Liver (tissue), 9 donors: ENCODE results near the gene MFNG. TPM values are rescaled to one million over a fixed set of nuclear protein-coding genes. Genes with fewer than 3 reads are reported as not detected.

Experiments used
- DNase-seq: peaks from one replicate; pipeline ENCODE4 v3.0.0-alpha.2; 2017; ENCODE audit warnings: low spot score
- H3K27ac ChIP-seq, 2 donors: one replicate each; pipeline ENCODE4 v1.7.0; 2013; ENCODE audit warnings: inconsistent platforms in 2 of 2, low read length in 2 of 2, control low read depth in 1 of 2, low read depth in 1 of 2, mild to moderate bottlenecking in 1 of 2
- H3K27me3 ChIP-seq, 4 donors: one replicate each; pipeline versions ENCODE4 v1.6.1 to v1.7.0; 2013; ENCODE audit warnings: low read length in 3 of 4, inconsistent platforms in 1 of 4, mild to moderate bottlenecking in 1 of 4, moderate library complexity in 1 of 4; ENCODE audit not compliant: control insufficient read depth in 4 of 4, insufficient read depth in 4 of 4
- H3K36me3 ChIP-seq, 4 donors: one replicate each; pipeline versions ENCODE4 v1.6.1 to v1.7.0; 2013; ENCODE audit warnings: low read length in 3 of 4, mild to moderate bottlenecking in 3 of 4, low read depth in 1 of 4, moderate library complexity in 1 of 4; ENCODE audit not compliant: control insufficient read depth in 4 of 4, insufficient read depth in 3 of 4
- H3K4me1 ChIP-seq, 4 donors: one replicate each; pipeline versions ENCODE4 v1.6.1 to v1.7.0; 2013; ENCODE audit warnings: low read length in 3 of 4, mild to moderate bottlenecking in 3 of 4, moderate library complexity in 1 of 4; ENCODE audit not compliant: control insufficient read depth in 4 of 4, insufficient read depth in 4 of 4
- H3K4me3 ChIP-seq, 3 donors: one replicate each; pipeline versions ENCODE4 v1.6.1 to v1.7.0; 2013; ENCODE audit warnings: low read length in 3 of 3, control low read depth in 1 of 3, low read depth in 1 of 3, mild to moderate bottlenecking in 1 of 3
- H3K9ac ChIP-seq, 2 donors: one replicate each; pipeline ENCODE4 v1.7.0; 2013; ENCODE audit warnings: low read length in 2 of 2, mild to moderate bottlenecking in 2 of 2, moderate library complexity in 2 of 2, control low read depth in 1 of 2, low read depth in 1 of 2
- H3K9me3 ChIP-seq, 4 donors: one replicate each; pipeline versions ENCODE4 v1.6.1 to v1.7.0; 2013; ENCODE audit warnings: low read length in 3 of 4; ENCODE audit not compliant: control insufficient read depth in 4 of 4
- CTCF ChIP-seq: fragments of 150-350 bp; IDR thresholded peaks from 2 replicates; pipeline ENCODE4 v1.5.1; 2017; ENCODE audit warnings: improper control_type of control experiment, low read depth, low read length; ENCODE audit not compliant: missing input control
- EGR1 ChIP-seq, 2 donors: IDR thresholded peaks; 2 replicates each; pipeline ENCODE4 v1.6.1; 2016 to 2018; ENCODE audit warnings: antibody characterized with exemption in 2 of 2, low read depth in 2 of 2
- FOXA1 ChIP-seq: IDR thresholded peaks from 2 replicates; pipeline ENCODE4 v1.6.1; 2016; ENCODE audit warnings: antibody characterized with exemption
- FOXA2 ChIP-seq: IDR thresholded peaks from 2 replicates; pipeline ENCODE4 v1.6.1; 2016; ENCODE audit warnings: antibody characterized with exemption
- GABPA ChIP-seq, 2 donors: IDR thresholded peaks in 1 of 2; conservative IDR thresholded peaks in 1 of 2; 2 replicates each; pipeline ENCODE4 v1.6.1; 2016; ENCODE audit warnings: antibody characterized with exemption in 2 of 2, mild to moderate bottlenecking in 1 of 2, moderate library complexity in 1 of 2
- HNF4A ChIP-seq, 2 donors: conservative IDR thresholded peaks; 2 replicates each; pipeline ENCODE4 v1.6.1; 2016; ENCODE audit warnings: antibody characterized with exemption in 2 of 2, mild to moderate bottlenecking in 2 of 2
- HNF4G ChIP-seq: IDR thresholded peaks from 2 replicates; pipeline ENCODE4 v1.6.1; 2016; ENCODE audit warnings: antibody characterized with exemption
- MAX ChIP-seq: IDR thresholded peaks from 2 replicates; pipeline ENCODE4 v1.6.1; 2016; ENCODE audit warnings: antibody characterized with exemption
- NR2F2 ChIP-seq: IDR thresholded peaks from 2 replicates; pipeline ENCODE4 v1.6.1; 2016; ENCODE audit warnings: antibody characterized with exemption
- RAD21 ChIP-seq, 2 donors: IDR thresholded peaks; 2 replicates each; pipeline ENCODE4 v1.6.1; 2016; ENCODE audit warnings: antibody characterized with exemption in 2 of 2, mild to moderate bottlenecking in 2 of 2
- REST ChIP-seq: IDR thresholded peaks from 2 replicates; pipeline ENCODE4 v1.6.1; 2016; ENCODE audit warnings: antibody characterized with exemption, mild to moderate bottlenecking
- RXRA ChIP-seq, 2 donors: IDR thresholded peaks; 2 replicates each; pipeline ENCODE4 v1.6.1; 2017 to 2018; ENCODE audit warnings: antibody characterized with exemption in 2 of 2, mild to moderate bottlenecking in 1 of 2
- TAF1 ChIP-seq: conservative IDR thresholded peaks from 2 replicates; pipeline ENCODE4 v1.6.1; 2016; ENCODE audit warnings: antibody characterized with exemption, mild to moderate bottlenecking
- YY1 ChIP-seq: IDR thresholded peaks from 2 replicates; pipeline ENCODE4 v1.6.1; 2016; ENCODE audit warnings: antibody characterized with exemption, mild to moderate bottlenecking
- ZBTB33 ChIP-seq: IDR thresholded peaks from 2 replicates; pipeline ENCODE4 v1.6.1; 2016; ENCODE audit warnings: antibody characterized with exemption
- WGBS: extraction: QIAGEN DNeasy Blood & Tissue Kit; methylation state at CpG from one replicate; pipeline ENCODE4 v1.1.7; 2013; 5-methylcytosine and 5-hydroxymethylcytosine counted together
- polyA plus RNA-seq, 2 donors: library from polyadenylated mRNA; stranded (reverse) in 1 of 2; unstranded in 1 of 2; fragments of 200-250 nt in 1 of 2; fragments of >200 nt in 1 of 2; fragmentation: Nextera tagmentation in 1 of 2; extraction: Ambion mirVana in 1 of 2; gene quantifications; one replicate each; pipeline versions ENCODE4 v1.2.1 to v1.2.3, GENCODE V29; 2013 to 2015
- total RNA-seq, 2 donors: library from RNA; depleted of rRNA; stranded (reverse); fragments of >200 nt; gene quantifications; one replicate each; pipeline ENCODE4 v1.2.3, GENCODE V29; 2014
- donor health status: healthy.
- donor health status: healthy.
- donor health status: healthy.
- donor health status: healthy.
- donor health status: healthy.

MFNG gene
- total and polyA plus RNA-seq, 4 donors: 5.0 to 10.7 (median 7.4) TPM

GRCh38 chr22:37479196-37479595, 7.0 kb downstream of the MFNG start:
- Histone ChIP-seq H3K4me3 (no peak overlapping the region), H3K9ac (no peak overlapping the region)

More at GRCh38 chr22:37479196-37479595, 7.0 kb downstream of the MFNG start:
- Histone ChIP-seq H3K4me1 (peaks cover 0 to 4% (median 0%) of the 10 kb centered on the region in 4 donors), H3K9me3 (no peaks in the 10 kb centered on the region), H3K36me3 (no peaks in the 10 kb centered on the region), H3K27ac (no peak overlapping the region), H3K27me3 (no peaks in the 10 kb centered on the region)
- no peak for TF ChIP-seq TAF1
- TF ChIP-seq HNF4A (conservative IDR thresholded peaks at IDR 0.05): no peak
- no peak for TF ChIP-seq RXRA (IDR thresholded peaks at IDR 0.05)
- no peak for TF ChIP-seq YY1
- TF ChIP-seq RAD21 (IDR thresholded peaks at IDR 0.05): no peak
- TF ChIP-seq MAX: no peak
- no peak for TF ChIP-seq REST
- no peak for TF ChIP-seq FOXA1
- no peak for TF ChIP-seq CTCF
- TF ChIP-seq EGR1 (IDR thresholded peaks at IDR 0.05; ENCODE audit: low read depth in 2 of 2): no peak
- no peak for TF ChIP-seq GABPA (IDR thresholded peaks at IDR 0.05 in 1 of 2, conservative IDR thresholded peaks at IDR 0.05 in 1 of 2)
- no peak for TF ChIP-seq FOXA2
- no peak for TF ChIP-seq ZBTB33
- TF ChIP-seq NR2F2: no peak
- no peak for TF ChIP-seq HNF4G
- WGBS: 93% methylated on average over 15 of the region's 15 CpGs
- no peak for DNase-seq
